K562 (cell line): ENCODE results near the gene FBXL4. TPM values are rescaled to one million over a fixed set of nuclear protein-coding genes. Genes with fewer than 3 reads are reported as not detected.

Experiments
- CBX8 ChIP-seq: fragments of 200-600 bp; sonication (generic); IDR thresholded peaks from 2 replicates; pipeline ENCODE4 v1.6.1; 2012; ENCODE audit warnings: borderline replicate concordance, mixed run types, low read depth, mild to moderate bottlenecking, moderate library complexity, mixed read lengths, low read length, control low read depth, inconsistent platforms; ENCODE audit not compliant: poor library complexity, severe bottlenecking; ENCODE audit errors: extremely low read depth
- POLR3G ChIP-seq: IDR thresholded peaks from 2 replicates; pipeline ENCODE4 v1.6.1; 2011; ENCODE audit not compliant: insufficient read length, insufficient replicate concordance; ENCODE audit errors: extremely low read depth
- XRCC5 ChIP-seq: fragments of 200-400 bp; formaldehyde crosslinking; IDR thresholded peaks from 2 replicates; pipeline ENCODE4 v1.6.1; 2017; ENCODE audit warnings: low read depth, mild to moderate bottlenecking, low read length
- ZBTB34 ChIP-seq: fragments of 250-450 bp; sonication (Bioruptor Pico); IDR thresholded peaks from 2 replicates; pipeline ENCODE4 v1.8.0; 2021; ENCODE audit warnings: mild to moderate bottlenecking, moderate library complexity
- polyA plus RNA-seq, 8 experiments: library from polyadenylated mRNA; depleted of rRNA in 4 of 8; stranded (reverse) in 5 of 8; unstranded in 3 of 8; fragments of >200 nt; fragmentation: Nextera tagmentation in 2 of 8; fragmentation: Illumina TruSeq in 1 of 8; extraction: Ambion mirVana in 2 of 8; extraction: Trizol in 1 of 8; gene quantifications; 2 replicates each; pipeline versions ENCODE4 v1.2.1 to v1.2.3, GENCODE V29; 2011 to 2014; ENCODE audit warnings: inconsistent platforms in 1 of 8, missing spikeins in 1 of 8
- total RNA-seq, 7 experiments: library from RNA; depleted of rRNA in 6 of 7; stranded (reverse); fragments of >200 nt in 6 of 7; fragmentation: Illumina TruSeq in 2 of 7; extraction: Trizol in 2 of 7; gene quantifications; 2 replicates each; pipeline versions ENCODE4 v1.2.1 to v1.2.3, GENCODE V29; 2011 to 2021; ENCODE audit warnings: low replicate concordance in 1 of 7
- TF ChIP-seq, protein P1 (sequence below): sonication (generic); formaldehyde crosslinking; IDR thresholded peaks from 2 replicates; pipeline ENCODE4 v1.8.0; 2022; ENCODE audit warnings: mild to moderate bottlenecking, missing genetic modification reagents

FBXL4 gene
- total and polyA plus RNA-seq, 9 of the 15 experiments (the other 6 are each of a cell fraction or from before 2014, with no cell fraction given) = 4.2 to 23.1 (median 7.7) TPM

GRCh38 chr6:98973571-98973970, 25.8 kb upstream of the FBXL4 start (continued):
- TF ChIP-seq, protein P1, sequence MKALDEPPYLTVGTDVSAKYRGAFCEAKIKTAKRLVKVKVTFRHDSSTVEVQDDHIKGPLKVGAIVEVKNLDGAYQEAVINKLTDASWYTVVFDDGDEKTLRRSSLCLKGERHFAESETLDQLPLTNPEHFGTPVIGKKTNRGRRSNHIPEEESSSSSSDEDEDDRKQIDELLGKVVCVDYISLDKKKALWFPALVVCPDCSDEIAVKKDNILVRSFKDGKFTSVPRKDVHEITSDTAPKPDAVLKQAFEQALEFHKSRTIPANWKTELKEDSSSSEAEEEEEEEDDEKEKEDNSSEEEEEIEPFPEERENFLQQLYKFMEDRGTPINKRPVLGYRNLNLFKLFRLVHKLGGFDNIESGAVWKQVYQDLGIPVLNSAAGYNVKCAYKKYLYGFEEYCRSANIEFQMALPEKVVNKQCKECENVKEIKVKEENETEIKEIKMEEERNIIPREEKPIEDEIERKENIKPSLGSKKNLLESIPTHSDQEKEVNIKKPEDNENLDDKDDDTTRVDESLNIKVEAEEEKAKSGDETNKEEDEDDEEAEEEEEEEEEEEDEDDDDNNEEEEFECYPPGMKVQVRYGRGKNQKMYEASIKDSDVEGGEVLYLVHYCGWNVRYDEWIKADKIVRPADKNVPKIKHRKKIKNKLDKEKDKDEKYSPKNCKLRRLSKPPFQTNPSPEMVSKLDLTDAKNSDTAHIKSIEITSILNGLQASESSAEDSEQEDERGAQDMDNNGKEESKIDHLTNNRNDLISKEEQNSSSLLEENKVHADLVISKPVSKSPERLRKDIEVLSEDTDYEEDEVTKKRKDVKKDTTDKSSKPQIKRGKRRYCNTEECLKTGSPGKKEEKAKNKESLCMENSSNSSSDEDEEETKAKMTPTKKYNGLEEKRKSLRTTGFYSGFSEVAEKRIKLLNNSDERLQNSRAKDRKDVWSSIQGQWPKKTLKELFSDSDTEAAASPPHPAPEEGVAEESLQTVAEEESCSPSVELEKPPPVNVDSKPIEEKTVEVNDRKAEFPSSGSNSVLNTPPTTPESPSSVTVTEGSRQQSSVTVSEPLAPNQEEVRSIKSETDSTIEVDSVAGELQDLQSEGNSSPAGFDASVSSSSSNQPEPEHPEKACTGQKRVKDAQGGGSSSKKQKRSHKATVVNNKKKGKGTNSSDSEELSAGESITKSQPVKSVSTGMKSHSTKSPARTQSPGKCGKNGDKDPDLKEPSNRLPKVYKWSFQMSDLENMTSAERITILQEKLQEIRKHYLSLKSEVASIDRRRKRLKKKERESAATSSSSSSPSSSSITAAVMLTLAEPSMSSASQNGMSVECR (CRISPR knock-in tag) = no peak
- no peak for TF ChIP-seq XRCC5
- no peak for TF ChIP-seq POLR3G
- no peak for TF ChIP-seq ZBTB34
- no peak for TF ChIP-seq CBX8
